CD14-positive monocyte (primary cell): Measurements from ENCODE around the gene TLCD5. TPM values are rescaled to one million over a fixed set of nuclear protein-coding genes. Genes with fewer than 3 reads are reported as not detected.
A peak's percentile ranks its signal among the peaks of the same experiment; 100 is the strongest.

ENCODE experiments used
- DNase-seq, 3 donors: peaks; one replicate each; pipeline ENCODE4 v3.0.0-alpha.2; 2011 to 2022
- H2AFZ ChIP-seq: 2 replicates; pipeline ENCODE4 v1.6.0; 2012; ENCODE audit warnings: mild to moderate bottlenecking, low read depth, low read length, inconsistent platforms; ENCODE audit not compliant: insufficient read depth, poor library complexity, severe bottlenecking
- H3K27ac ChIP-seq, 2 donors: 1 replicate in 1 of 2; 2 replicates in 1 of 2; pipeline ENCODE4 v1.5.1; 2012 to 2013; ENCODE audit warnings: low read length in 2 of 2, control low read depth in 1 of 2, inconsistent platforms in 1 of 2, low read depth in 1 of 2, mild to moderate bottlenecking in 1 of 2
- H3K27me3 ChIP-seq, 2 donors: one replicate each; pipeline versions ENCODE4 v1.6.0 to v1.6.1; 2011 to 2013; ENCODE audit warnings: low read length in 2 of 2; ENCODE audit not compliant: control insufficient read depth in 2 of 2, insufficient read depth in 2 of 2
- H3K36me3 ChIP-seq, 2 donors: replicated peaks in 1 of 2; 1 replicate in 1 of 2; 2 replicates in 1 of 2; pipeline versions ENCODE4 v1.5.1 to v1.6.1; 2012 to 2013; ENCODE audit warnings: low read length in 2 of 2, control low read depth in 1 of 2, inconsistent platforms in 1 of 2, mild to moderate bottlenecking in 1 of 2; ENCODE audit not compliant: insufficient read depth in 2 of 2, control insufficient read depth in 1 of 2
- H3K4me1 ChIP-seq, 2 donors: 1 replicate in 1 of 2; 2 replicates in 1 of 2; pipeline versions ENCODE4 v1.5.1 to v1.6.1; 2012 to 2013; ENCODE audit warnings: low read length in 2 of 2, control low read depth in 1 of 2, inconsistent platforms in 1 of 2, mild to moderate bottlenecking in 1 of 2, moderate library complexity in 1 of 2; ENCODE audit not compliant: insufficient read depth in 2 of 2, control insufficient read depth in 1 of 2
- H3K4me2 ChIP-seq: replicated peaks from 2 replicates; pipeline ENCODE3; 2012; ENCODE audit warnings: low read length, moderate library complexity, mild to moderate bottlenecking; ENCODE audit not compliant: poor library complexity, severe bottlenecking; ENCODE audit errors: extremely low read depth
- H3K4me3 ChIP-seq, 3 experiments: fragments of 200-600 bp in 1 of 3; sonication (generic) in 1 of 3; replicated peaks in 1 of 3; 1 replicate in 2 of 3; 2 replicates in 1 of 3; pipeline ENCODE4 v1.5.1; 2011 to 2013; ENCODE audit warnings: low read length in 3 of 3, mild to moderate bottlenecking in 3 of 3, control low read depth in 2 of 3, low read depth in 2 of 3, inconsistent platforms in 1 of 3, moderate library complexity in 1 of 3
- H3K79me2 ChIP-seq: 2 replicates; pipeline ENCODE4 v1.6.0; 2012; ENCODE audit warnings: mild to moderate bottlenecking, control low read depth, inconsistent platforms, low read length, moderate library complexity; ENCODE audit not compliant: insufficient read depth
- H3K9ac ChIP-seq: 2 replicates; pipeline ENCODE4 v1.6.0; 2017; ENCODE audit warnings: low read length, mild to moderate bottlenecking; ENCODE audit not compliant: insufficient read depth, poor library complexity, severe bottlenecking
- H3K9me3 ChIP-seq, 2 donors: replicated peaks in 1 of 2; 1 replicate in 1 of 2; 2 replicates in 1 of 2; pipeline versions ENCODE4 v1.5.1 to v1.6.1; 2012 to 2013; ENCODE audit warnings: low read length in 2 of 2, control low read depth in 1 of 2; ENCODE audit not compliant: control insufficient read depth in 1 of 2, insufficient read depth in 1 of 2
- H4K20me1 ChIP-seq: 2 replicates; pipeline ENCODE4 v1.6.0; 2012; ENCODE audit warnings: mild to moderate bottlenecking, low read length, control low read depth, moderate library complexity; ENCODE audit not compliant: insufficient read depth
- H3K27ac Mint-ChIP-seq, 7 donors: one replicate each; pipeline ENCODE4 v1.8.0; 2020; ENCODE audit warnings: mild to moderate bottlenecking in 7 of 7, mixed read lengths in 7 of 7, moderate library complexity in 6 of 7, inconsistent platforms in 2 of 7
- H3K27me3 Mint-ChIP-seq, 3 donors: one replicate each; pipeline ENCODE4 v1.8.0; 2021 to 2022; ENCODE audit warnings: low read depth in 3 of 3, mild to moderate bottlenecking in 3 of 3, mixed read lengths in 3 of 3, moderate library complexity in 3 of 3, inconsistent platforms in 1 of 3
- H3K36me3 Mint-ChIP-seq, 2 donors: one replicate each; pipeline ENCODE4 v1.8.0; 2020; ENCODE audit warnings: mixed read lengths in 2 of 2, inconsistent platforms in 1 of 2, mild to moderate bottlenecking in 1 of 2
- H3K4me1 Mint-ChIP-seq: one replicate; pipeline ENCODE4 v1.8.0; 2020; ENCODE audit warnings: mild to moderate bottlenecking, mixed read lengths
- H3K4me3 Mint-ChIP-seq, 2 donors: one replicate each; pipeline ENCODE4 v1.8.0; 2020; ENCODE audit warnings: mild to moderate bottlenecking in 2 of 2, mixed read lengths in 2 of 2, moderate library complexity in 1 of 2
- H3K9me3 Mint-ChIP-seq, 7 donors: one replicate each; pipeline ENCODE4 v1.8.0; 2020 to 2022; ENCODE audit warnings: mixed read lengths in 7 of 7, mild to moderate bottlenecking in 6 of 7, moderate library complexity in 6 of 7, inconsistent platforms in 2 of 7
- CTCF ChIP-seq: fragments of 200-600 bp; IDR thresholded peaks from one replicate; pipeline ENCODE4 v1.8.0; 2022; ENCODE audit warnings: antibody characterized with exemption, mild to moderate bottlenecking
- WGBS: methylation state at CpG from one replicate; pipeline ENCODE4 v1.1.5; 2013; ENCODE audit warnings: missing lambda C conversion rate; ENCODE audit not compliant: insufficient coverage; 5-methylcytosine and 5-hydroxymethylcytosine counted together
- intact Hi-C, 2 donors: fragments of 100-400 bp; cut with micrococcal nuclease; formaldehyde crosslinking; loops; one replicate each; pipeline versions ENCODE4 v1.15.0 to v1.15.1; 2023
- polyA plus RNA-seq, 3 donors: library from polyadenylated mRNA; depleted of rRNA in 1 of 3; unstranded in 2 of 3; stranded (reverse) in 1 of 3; fragments of 300-500 nt in 2 of 3; fragments of >200 nt in 1 of 3; fragmentation: Illumina TruSeq in 2 of 3; gene quantifications; 1 replicate in 2 of 3; 2 replicates in 1 of 3; pipeline ENCODE4 v1.2.3, GENCODE V29; 2012 to 2021

Gene TLCD5
- polyA plus RNA-seq, 3 donors: not detected

DNA sequence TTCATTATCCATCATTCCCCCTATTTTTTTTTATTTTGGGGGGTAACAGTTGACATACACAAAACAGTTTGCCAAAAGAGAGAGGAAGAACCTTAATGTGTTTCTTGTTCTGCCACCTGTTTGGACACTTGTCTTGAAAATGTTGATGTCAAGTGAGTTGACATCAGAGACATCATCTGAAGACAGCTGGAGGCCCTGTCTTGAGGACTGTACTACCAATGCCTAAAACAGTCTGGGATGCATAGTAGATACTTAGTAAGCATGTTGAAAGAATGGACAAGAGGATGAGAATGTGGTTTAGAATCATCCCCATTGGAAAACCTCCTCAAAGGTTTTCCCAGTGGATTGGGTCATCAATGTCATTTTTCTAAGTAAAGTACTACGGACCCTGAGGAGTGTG lies 8.7 kb downstream of the TLCD5 start:
- H3K79me2 ChIP-seq: no peaks in the 10 kb centered on the region
- no peak for TF ChIP-seq CTCF
- no peak overlapping the region for H3K9ac ChIP-seq
- H3K36me3 ChIP-seq: no peaks in the 10 kb centered on the region
- Mint-ChIP-seq H3K27me3 (peaks cover 78 to 89% (median 82%) of the 10 kb centered on the region in 3 donors), H3K9me3 (peaks cover 3 to 26% (median 14%) of the 10 kb centered on the region in 7 donors), H3K27ac (no peak overlapping the region), H3K4me3 (peak overlapping the region in 1 of 2 donors; percentile 69), H3K4me1 (peaks cover 18% of the 10 kb centered on the region), H3K36me3 (peaks cover 7 to 9% of the 10 kb centered on the region in 2 donors)
- H3K27me3 ChIP-seq: peaks cover 86 to 91% of the 10 kb centered on the region in 2 donors
- H3K4me2 ChIP-seq: no peak overlapping the region
- WGBS: no CpG with 5 or more reads among the region's 1 CpG
- no peak overlapping the region for H3K4me3 ChIP-seq
- H3K27ac ChIP-seq: no peak overlapping the region
- peaks cover 26% of the 10 kb centered on the region in 2 donors for H3K4me1 ChIP-seq
- no peak for DNase-seq
- peaks cover 7 to 28% of the 10 kb centered on the region in 2 donors for H3K9me3 ChIP-seq
- H4K20me1 ChIP-seq: no peaks in the 10 kb centered on the region
- intact Hi-C loops: no loop called here
- H2AFZ ChIP-seq: no peak overlapping the region

DNA sequence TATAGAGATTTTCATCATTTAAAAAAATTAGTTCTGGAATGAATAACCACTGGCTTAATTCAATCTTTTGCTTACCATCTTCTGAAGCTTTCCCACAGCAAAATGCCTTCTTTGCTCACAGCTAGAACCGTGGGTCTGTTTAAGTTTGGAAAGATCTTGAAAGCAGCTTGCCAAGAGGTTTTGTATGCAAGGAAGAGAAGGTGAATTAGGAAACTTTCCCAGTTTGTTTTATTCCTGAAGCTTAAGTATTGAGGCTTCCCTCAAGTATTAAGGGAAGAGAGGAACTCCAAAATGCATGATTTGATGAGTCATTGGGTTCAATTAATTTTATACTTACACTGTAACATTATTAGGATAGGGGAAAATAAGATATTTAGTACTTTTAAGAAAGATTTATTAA lies 9.2 kb downstream of the TLCD5 start:
- Histone ChIP-seq H3K4me3 (no peak overlapping the region), H3K9ac (no peak overlapping the region), H3K27ac (no peak overlapping the region), H3K79me2 (no peaks in the 10 kb centered on the region), H3K27me3 (peaks cover 86 to 91% of the 10 kb centered on the region in 2 donors), H4K20me1 (no peaks in the 10 kb centered on the region), H2AFZ (no peak overlapping the region), H3K9me3 (peaks cover 7 to 30% of the 10 kb centered on the region in 2 donors), H3K36me3 (no peaks in the 10 kb centered on the region), H3K4me1 (peaks cover 26% of the 10 kb centered on the region in 2 donors), H3K4me2 (no peak overlapping the region)
- peaks cover 7 to 9% of the 10 kb centered on the region in 2 donors for H3K36me3 Mint-ChIP-seq
- intact Hi-C loops: no loop called here
- no peak for DNase-seq
- H3K27ac Mint-ChIP-seq: no peak overlapping the region
- H3K4me1 Mint-ChIP-seq: peaks cover 18% of the 10 kb centered on the region
- H3K9me3 Mint-ChIP-seq: peaks cover 3 to 26% (median 14%) of the 10 kb centered on the region in 7 donors
- no peak for TF ChIP-seq CTCF
- no CpG with 5 or more reads among the region's 1 CpG for WGBS
- peak overlapping the region in 1 of 2 donors; percentile 69 for H3K4me3 Mint-ChIP-seq
- H3K27me3 Mint-ChIP-seq: peaks cover 78 to 91% (median 82%) of the 10 kb centered on the region in 3 donors
